NCI-H526 treated with DMSO at 0.1 percent for 48 hours (cell line): ENCODE data around the gene MMP14.
"Not testable (repeated sequence)": the region's sequence is repeated elsewhere in the genome, so short reads cannot be mapped to it uniquely, and the experiment has no call there.

ENCODE experiments used
- DNase-seq: peaks from one replicate; lab custom pipeline; 2025; lab: John Stamatoyannopoulos, UW

The MMP14 gene

DNA sequence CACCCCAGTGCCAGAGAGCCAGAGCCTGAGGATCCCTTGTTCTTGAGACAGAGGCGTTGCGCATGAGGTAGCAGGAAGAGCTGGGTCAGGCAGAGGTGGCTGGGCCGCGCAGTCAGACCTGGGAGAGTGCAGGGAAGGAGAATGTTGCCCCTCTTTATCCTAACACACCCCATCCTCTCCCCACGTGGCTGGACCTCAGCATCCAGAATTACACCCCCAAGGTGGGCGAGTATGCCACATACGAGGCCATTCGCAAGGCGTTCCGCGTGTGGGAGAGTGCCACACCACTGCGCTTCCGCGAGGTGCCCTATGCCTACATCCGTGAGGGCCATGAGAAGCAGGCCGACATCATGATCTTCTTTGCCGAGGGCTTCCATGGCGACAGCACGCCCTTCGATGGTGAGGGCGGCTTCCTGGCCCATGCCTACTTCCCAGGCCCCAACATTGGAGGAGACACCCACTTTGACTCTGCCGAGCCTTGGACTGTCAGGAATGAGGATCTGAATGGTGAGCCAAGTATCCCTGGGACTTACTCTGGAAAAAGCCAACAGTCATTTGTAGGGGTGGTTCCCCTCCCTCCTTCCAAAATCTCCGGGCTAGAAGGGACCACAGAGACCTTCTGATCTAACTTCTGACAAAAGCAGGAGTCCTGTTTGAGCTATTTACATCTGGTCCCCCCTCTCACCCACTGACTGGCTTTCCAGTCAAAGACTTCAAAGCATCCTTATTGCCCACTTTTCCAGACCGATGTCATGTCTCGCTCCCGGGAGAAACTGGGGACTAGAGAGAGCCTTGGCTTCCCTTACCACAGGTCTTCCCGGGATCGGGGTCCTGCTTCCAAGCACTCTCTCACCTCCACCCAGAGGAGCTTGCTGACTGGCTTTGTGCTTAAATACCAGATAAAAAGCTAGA is 6.1 kb downstream of the MMP14 start:
- no peak for DNase-seq

GRCh38 chr14:22843123-22843925 is 6.9 kb downstream of the MMP14 start:
- no peak for DNase-seq

- DNase-seq, result no peak
Measured at GRCh38 chr14:22844221-22845102, 8.1 kb downstream of the MMP14 start.

GRCh38 chr14:22845103-22845394 is 8.7 kb downstream of the MMP14 start:
- DNase-seq, result no peak

DNA sequence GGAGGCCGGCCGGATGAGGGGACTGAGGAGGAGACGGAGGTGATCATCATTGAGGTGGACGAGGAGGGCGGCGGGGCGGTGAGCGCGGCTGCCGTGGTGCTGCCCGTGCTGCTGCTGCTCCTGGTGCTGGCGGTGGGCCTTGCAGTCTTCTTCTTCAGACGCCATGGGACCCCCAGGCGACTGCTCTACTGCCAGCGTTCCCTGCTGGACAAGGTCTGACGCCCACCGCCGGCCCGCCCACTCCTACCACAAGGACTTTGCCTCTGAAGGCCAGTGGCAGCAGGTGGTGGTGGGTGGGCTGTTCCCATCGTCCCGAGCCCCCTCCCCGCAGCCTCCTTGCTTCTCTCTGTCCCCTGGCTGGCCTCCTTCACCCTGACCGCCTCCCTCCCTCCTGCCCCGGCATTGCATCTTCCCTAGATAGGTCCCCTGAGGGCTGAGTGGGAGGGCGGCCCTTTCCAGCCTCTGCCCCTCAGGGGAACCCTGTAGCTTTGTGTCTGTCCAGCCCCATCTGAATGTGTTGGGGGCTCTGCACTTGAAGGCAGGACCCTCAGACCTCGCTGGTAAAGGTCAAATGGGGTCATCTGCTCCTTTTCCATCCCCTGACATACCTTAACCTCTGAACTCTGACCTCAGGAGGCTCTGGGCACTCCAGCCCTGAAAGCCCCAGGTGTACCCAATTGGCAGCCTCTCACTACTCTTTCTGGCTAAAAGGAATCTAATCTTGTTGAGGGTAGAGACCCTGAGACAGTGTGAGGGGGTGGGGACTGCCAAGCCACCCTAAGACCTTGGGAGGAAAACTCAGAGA is 9.6 kb downstream of the MMP14 start:
- DNase-seq, result no peak

DNA sequence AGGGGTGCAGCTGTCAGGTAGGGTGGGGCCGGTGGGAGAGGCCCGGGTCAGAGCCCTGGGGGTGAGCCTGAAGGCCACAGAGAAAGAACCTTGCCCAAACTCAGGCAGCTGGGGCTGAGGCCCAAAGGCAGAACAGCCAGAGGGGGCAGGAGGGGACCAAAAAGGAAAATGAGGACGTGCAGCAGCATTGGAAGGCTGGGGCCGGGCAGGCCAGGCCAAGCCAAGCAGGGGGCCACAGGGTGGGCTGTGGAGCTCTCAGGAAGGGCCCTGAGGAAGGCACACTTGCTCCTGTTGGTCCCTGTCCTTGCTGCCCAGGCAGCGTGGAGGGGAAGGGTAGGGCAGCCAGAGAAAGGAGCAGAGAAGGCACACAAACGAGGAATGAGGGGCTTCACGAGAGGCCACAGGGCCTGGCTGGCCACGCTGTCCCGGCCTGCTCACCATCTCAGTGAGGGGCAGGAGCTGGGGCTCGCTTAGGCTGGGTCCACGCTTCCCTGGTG is 10.5 kb downstream of the MMP14 start:
- no peak for DNase-seq

- DNase-seq, result no peak
Measured at GRCh38 chr14:22847661-22848341, 11.4 kb downstream of the MMP14 start.

- DNase-seq, result no peak
Measured at GRCh38 chr14:22848351-22849164, 12.2 kb downstream of the MMP14 start.

- no peak for DNase-seq
Measured at GRCh38 chr14:22849212-22849819, 12.9 kb downstream of the MMP14 start.

- DNase-seq, result no peak
Measured at GRCh38 chr14:22850944-22851764, 14.8 kb downstream of the MMP14 start.

- DNase-seq, result not testable (repeated sequence)
Measured at GRCh38 chr14:22852178-22852577, 15.8 kb downstream of the MMP14 start.

GRCh38 chr14:22852599-22852939 is 16.2 kb downstream of the MMP14 start:
- DNase-seq, result no peak

DNA sequence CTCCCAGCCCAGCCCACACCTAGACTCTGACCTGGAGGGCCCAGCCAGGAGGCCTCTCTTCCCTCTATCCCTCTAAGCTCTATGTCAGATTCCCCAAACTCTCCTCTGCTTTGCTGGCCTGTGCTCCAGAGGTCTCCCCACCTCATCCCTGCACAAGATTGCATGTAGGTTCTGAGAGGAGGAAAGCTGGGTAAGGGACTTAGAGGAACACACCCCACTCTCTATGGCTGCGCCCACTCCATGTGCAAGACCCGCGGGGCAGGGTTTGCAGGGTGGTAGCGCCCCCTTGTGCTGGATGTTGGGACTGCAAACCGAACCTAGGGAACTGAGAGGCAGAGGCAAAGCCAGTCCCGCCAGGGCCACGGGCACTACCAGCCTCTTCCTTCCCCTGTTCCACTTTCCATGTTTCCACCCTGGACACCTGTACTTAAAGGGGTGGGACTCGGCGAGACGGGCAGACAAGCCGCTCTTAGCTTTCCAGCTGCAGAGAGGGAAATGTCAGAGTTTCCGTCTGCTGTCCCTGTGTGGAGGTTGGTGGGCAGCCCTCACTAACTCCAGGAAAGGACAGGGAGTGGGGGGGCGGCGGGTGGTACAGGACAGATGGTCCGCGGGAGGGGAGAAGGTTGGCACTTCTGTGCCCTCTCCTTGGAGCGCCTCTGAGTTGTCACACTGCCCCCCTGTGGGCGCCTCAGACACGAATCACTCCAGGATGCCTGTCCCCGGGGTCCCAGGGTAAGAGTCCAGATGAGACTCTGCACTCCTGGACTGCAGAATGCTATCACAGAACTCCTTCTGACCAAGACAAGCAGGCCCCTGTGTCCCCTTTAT is 16.8 kb downstream of the MMP14 start:
- DNase-seq, result peak; percentile 29

DNA sequence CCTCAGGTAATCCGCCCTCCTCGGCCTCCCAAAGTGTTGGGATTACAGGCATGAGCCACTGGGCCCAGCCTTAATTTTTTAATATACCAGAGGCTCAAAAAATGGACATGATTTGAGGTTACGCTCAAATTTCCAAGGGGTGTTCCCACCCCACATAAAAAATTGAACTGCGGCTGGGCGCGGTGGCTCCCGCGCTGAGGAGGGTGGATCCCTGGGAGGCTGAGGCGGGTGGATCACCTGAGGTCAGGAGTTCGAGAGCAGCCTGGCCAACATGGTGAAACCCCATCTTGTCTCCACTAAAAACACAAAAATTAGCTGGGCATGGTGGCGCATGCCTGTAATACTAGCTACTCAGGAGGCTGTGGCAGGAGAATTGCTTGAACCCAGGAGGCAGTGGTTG is 17.9 kb downstream of the MMP14 start:
- DNase-seq, result not testable (repeated sequence)

DNA sequence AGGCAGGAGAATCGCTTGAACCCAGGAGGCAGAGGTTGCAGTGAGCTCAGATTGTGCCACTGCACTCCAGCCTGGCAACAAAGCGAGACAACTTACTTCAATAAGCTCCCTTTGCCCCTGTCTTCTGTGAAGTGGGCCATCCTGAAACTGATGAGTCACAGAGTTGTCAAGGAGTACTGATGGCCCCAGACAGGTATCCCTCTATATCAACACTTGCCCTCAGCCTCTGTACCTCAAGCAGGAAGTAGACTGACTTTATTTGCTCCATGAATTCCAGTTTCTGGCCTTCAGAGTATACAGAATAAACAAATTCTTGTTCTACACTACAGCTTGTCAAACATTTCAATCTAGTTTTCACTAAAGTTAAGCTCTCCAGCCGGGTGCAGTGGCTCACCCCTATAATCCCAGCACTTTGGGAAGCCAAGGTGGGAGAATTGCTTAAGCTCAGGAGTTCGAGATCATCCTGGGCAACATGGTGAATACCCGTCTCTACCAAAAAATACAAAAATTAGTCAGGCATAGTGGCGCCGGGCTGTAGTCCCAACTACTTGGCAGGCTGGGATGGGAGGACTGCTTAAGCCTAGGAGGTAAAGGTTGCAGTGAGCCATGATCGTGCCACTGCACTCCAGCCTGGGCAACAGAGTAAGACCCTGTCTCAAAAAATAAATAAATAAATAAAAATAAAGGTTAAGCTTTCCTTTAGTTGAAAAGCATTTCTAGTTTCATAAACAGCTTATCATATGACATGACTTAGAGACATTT is 18.8 kb downstream of the MMP14 start:
- DNase-seq, result no peak

DNA sequence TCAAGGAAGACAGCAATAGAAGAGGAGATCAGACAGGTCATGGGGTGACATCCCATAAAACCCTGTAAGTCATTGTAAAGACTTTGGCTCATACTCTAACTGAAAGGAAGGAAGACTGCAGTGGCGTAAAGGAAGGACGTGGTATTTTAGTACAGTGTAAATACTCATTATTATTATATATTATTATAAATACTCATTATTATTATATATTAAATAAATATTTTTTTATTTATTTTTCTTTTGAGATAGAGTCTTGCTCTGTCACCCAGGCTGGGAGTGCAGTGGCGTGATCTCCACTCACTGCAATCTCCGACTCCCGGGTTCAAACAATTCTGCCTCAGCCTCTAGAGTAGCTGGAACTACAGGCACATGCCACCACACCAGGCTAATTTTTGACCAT is 20.0 kb downstream of the MMP14 start:
- DNase-seq, result no peak

GRCh38 chr14:22860377-22860776 is 24.0 kb downstream of the MMP14 start:
- not testable (repeated sequence) for DNase-seq
